Sciatic nerve (tissue), 2 donors: ENCODE measurements around the gene TKTL2. TPM values are rescaled to one million over a fixed set of nuclear protein-coding genes. Genes with fewer than 3 reads are reported as not detected.
"Not testable (repeated sequence)": the region's sequence is repeated elsewhere in the genome, so short reads cannot be mapped to it uniquely, and the experiment has no call there.

ENCODE experiments used
- ATAC-seq: fragments of 200-7000 bp; cut with Tn5 transposase; one replicate; pipeline ENCODE4 v1.9.1; 2020; ENCODE audit warnings: mild to moderate bottlenecking, moderate library complexity
- DNase-seq: peaks from one replicate; pipeline ENCODE4 v3.0.0-alpha.2; 2020; ENCODE audit warnings: low spot score
- intact Hi-C: fragments of 100-400 bp; cut with DNase I; formaldehyde crosslinking; loops from one replicate; pipeline ENCODE4 v1.14.2; 2022
- total RNA-seq: library from RNA; stranded (reverse); fragmentation: NEBNext Ultra II Directional; extraction: Animal tissue kit (Norgen Biotek cat#: 25700); gene quantifications from one replicate; pipeline ENCODE4 v1.2.1, GENCODE V29; 2021
- donor health status: DM: no; HTN: no; CAD: no.
- donor health status: DM: no; HTN: no; CAD: no.

TKTL2 gene
- total RNA-seq, 1 donor from 2014 or later: 0.18 TPM

DNA sequence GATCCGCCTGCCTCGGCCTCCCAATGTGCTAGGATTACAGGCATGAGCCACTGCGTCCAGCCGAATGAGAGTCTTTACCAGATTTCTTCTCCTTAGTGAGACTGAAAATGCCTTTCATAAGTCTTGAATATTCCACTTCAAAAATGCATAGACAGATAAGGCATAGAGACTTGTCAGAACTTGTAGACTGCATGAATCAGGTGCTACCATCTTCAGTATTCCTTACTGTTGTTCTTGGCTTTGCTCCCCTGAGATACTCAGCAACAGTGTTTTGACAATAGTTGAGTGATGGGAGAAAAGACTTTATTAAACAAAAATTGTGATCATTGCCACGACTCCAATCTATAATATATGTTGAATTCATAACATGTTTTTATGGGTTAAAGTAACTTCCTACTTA is 11.0 kb downstream of the TKTL2 start:
- DNase-seq: no peak
- intact Hi-C loops: no loop called here
- ATAC-seq: no peak

DNA sequence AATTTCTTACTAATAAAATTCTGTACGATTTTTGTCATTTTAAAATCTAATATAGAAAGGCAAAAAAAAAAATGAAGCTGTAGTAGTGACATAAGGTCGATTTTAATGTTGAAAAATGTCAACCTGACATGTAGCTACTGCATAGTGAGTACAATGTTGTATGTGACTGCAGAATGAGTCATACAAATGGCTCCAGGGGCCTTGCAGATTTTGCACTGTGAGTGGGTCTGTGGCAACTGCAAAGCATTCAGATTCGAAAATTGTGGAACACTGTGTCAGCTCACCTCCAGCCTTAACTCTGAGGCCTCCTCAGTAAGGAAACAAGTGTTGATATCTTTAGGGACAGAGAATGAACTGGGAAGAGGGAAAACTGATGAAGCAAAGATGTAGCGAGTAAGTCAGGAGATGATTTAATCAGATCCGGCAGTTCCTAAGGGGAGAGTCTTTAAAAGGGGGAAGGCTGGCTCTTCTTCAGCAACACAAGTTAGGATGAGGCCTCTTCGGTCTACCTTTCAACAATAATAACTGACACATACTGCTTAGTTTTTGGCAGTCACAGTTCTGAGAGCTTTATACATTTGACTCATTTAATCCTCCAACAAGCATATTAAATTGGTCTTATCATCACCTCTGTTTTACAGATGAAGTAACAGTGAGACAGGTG is 24.9 kb downstream of the TKTL2 start:
- no peak for ATAC-seq
- intact Hi-C loops: no loop called here
- no peak for DNase-seq

DNA sequence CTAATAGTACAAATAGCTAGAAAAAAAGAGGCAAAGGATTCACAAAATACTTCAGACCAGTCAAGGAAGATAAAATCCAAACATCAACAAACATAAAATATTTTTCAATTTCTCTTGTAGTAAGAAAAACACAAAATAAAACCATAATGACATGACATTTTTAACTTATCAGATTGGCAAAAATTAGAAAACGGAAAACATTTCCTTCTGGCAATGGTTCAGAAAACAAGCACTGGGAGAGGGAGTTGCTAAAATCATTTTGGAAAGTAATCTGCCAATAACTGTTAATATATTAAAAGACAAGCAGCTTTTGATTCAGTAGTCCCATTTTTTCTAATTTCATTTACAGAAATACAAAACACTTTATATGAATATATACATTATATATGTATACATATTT is 26.1 kb downstream of the TKTL2 start:
- intact Hi-C loops: no loop called here
- ATAC-seq: no peak
- no peak for DNase-seq

DNA sequence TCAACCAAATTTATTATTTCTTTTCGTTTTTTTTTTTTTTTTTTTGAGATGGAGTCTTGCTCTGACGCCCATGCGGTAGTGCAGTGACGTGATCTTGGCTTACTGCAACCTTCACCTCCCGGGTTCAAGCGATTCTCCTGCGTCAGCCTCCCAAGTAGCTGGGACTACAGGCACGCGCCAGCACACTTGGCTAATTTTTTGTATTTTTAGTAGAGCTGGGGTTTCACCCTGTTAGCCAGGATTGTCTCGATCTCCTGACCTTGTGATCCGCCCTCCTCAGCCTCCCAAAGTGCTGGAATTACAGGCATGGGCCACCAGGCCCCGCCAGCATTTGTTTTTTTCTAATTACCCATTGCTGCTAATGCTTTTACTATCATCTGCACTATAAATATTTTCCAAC is 26.5 kb downstream of the TKTL2 start:
- DNase-seq, intact Hi-C loops, ATAC-seq: not testable (repeated sequence)

DNA sequence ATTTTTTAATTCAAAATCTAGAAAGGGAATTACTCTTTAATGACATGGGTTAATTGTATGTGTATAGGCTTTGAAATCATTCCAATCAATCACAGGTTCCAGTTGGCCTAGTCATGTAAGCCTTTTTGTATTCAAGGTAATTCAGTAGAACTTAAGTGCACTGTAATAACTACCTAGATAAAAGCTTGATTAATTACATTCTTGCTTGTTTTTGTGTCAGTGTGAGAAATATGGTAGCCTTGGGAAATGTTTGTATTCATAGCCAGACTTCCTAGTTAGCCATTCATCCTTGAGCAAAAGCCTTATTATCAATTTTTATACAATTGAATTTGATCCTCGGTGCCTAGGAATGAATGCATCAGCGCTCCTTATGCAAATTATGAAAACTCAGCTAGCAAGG is 33.5 kb downstream of the TKTL2 start:
- intact Hi-C loops: no loop called here
- no peak for DNase-seq
- ATAC-seq: no peak

Other genes starting within 250 kb of the TKTL2 start
- 4.3 TPM for gene NPY1R, start 141.2 kb downstream of the TKTL2 start, total RNA-seq
- 0.36 TPM for gene NPY5R, start 129.9 kb downstream of the TKTL2 start, total RNA-seq
- 28.0 TPM for gene TMA16, start 20.9 kb upstream of the TKTL2 start, total RNA-seq